Panc1 (cell line): ENCODE measurements around the gene LRRC8B. TPM values are rescaled to one million over a fixed set of nuclear protein-coding genes. Genes with fewer than 3 reads are reported as not detected.

Experiments used
- ATAC-seq: fragments of 200-7000 bp; cut with Tn5 transposase; 2 replicates; pipeline ENCODE4 v1.9.1; 2020; ENCODE audit warnings: mild to moderate bottlenecking, moderate library complexity
- BruUV-seq: library from RNA; stranded (reverse); fragments of 400-500 nt; replicated peaks from 2 replicates; lab custom pipeline; 2021; lab: Mats Ljungman, UMichigan
- CTCF ChIA-PET: fragments of 300-600 bp; sonication (Branson Sonifier 250); formaldehyde crosslinking; loops from one replicate; lab custom pipeline; 2022; ENCODE audit warnings: antibody characterized with exemption; lab: Charles Lee
- POLR2A ChIA-PET: fragments of 300-600 bp; sonication (Branson Sonifier 250); formaldehyde crosslinking; loops from one replicate; lab custom pipeline; 2022; ENCODE audit warnings: antibody characterized with exemption; lab: Charles Lee
- DNase-seq: peaks from one replicate; pipeline ENCODE4 v3.0.0-alpha.2; 2010; ENCODE audit warnings: low read depth, low spot score
- H3K27ac ChIP-seq: 2 replicates; pipeline ENCODE4 v1.5.1; 2011; ENCODE audit warnings: mild to moderate bottlenecking, low read length, inconsistent platforms
- H3K27me3 ChIP-seq: fragments of 200-500 bp; sonication (Bioruptor generic); 2 replicates; pipeline ENCODE4 v1.6.0; 2014; ENCODE audit warnings: low read length, inconsistent platforms; ENCODE audit not compliant: control insufficient read depth, insufficient read depth
- H3K36me3 ChIP-seq: fragments of 200-500 bp; sonication (Bioruptor generic); 2 replicates; pipeline ENCODE4 v1.5.1; 2014; ENCODE audit warnings: inconsistent platforms, mild to moderate bottlenecking, low read length, moderate library complexity; ENCODE audit not compliant: control insufficient read depth, insufficient read depth
- H3K4me1 ChIP-seq: 2 replicates; pipeline ENCODE4 v1.5.1; 2011; ENCODE audit warnings: inconsistent platforms, mild to moderate bottlenecking, low read length, moderate library complexity; ENCODE audit not compliant: control insufficient read depth, insufficient read depth
- H3K4me3 ChIP-seq, 2 experiments: 2 replicates each; pipeline ENCODE4 v1.5.1; 2011 to 2012; ENCODE audit warnings: low read depth in 2 of 2, low read length in 2 of 2, mild to moderate bottlenecking in 2 of 2, inconsistent platforms in 1 of 2, moderate library complexity in 1 of 2
- H3K9me3 ChIP-seq: fragments of 200-500 bp; sonication (Bioruptor generic); 2 replicates; pipeline ENCODE4 v1.5.1; 2014; ENCODE audit warnings: low read depth, mild to moderate bottlenecking, inconsistent platforms, low read length, moderate library complexity; ENCODE audit not compliant: control insufficient read depth, insufficient read depth
- POLR2AphosphoS5 ChIP-seq: IDR thresholded peaks from 2 replicates; pipeline ENCODE4 v1.6.1; 2012; ENCODE audit warnings: mild to moderate bottlenecking, low read depth, low read length, moderate library complexity
- SIN3A ChIP-seq: IDR thresholded peaks from 2 replicates; pipeline ENCODE4 v1.6.1; 2012; ENCODE audit warnings: low read depth, mild to moderate bottlenecking, low read length, moderate library complexity, borderline replicate concordance; ENCODE audit not compliant: insufficient read depth
- TCF7L2 ChIP-seq: IDR thresholded peaks from 2 replicates; pipeline ENCODE4 v1.6.1; 2011; ENCODE audit warnings: mild to moderate bottlenecking, low read depth, low read length, inconsistent platforms
- in situ Hi-C: cut with HindIII; loops from 2 replicates; pipeline ENCODE4 v1.10.0; 2016; ENCODE audit warnings: low sequenced_read_pairs, low pct_unique_long_range_greater_than_20kb
- intact Hi-C: fragments of 100-400 bp; cut with micrococcal nuclease; formaldehyde crosslinking; loops from one replicate; pipeline ENCODE4 v1.10.0; 2022; ENCODE audit not compliant: unreplicated experiment
- total RNA-seq: library from RNA; stranded (reverse); gene quantifications from one replicate; pipeline ENCODE4 v1.2.1, GENCODE V29; 2021; ENCODE audit not compliant: unreplicated experiment
- TF ChIP-seq, protein P1 (sequence below): fragments of 450-650 bp; IDR thresholded peaks from 2 replicates; pipeline ENCODE4 v1.5.1; 2017; ENCODE audit warnings: mild to moderate bottlenecking
- TF ChIP-seq, protein P2 (sequence below), 2 experiments: IDR thresholded peaks; 2 replicates each; pipeline ENCODE4 v1.6.1; 2011 to 2012; ENCODE audit warnings: low read depth in 2 of 2, control low read depth in 1 of 2, low read length in 1 of 2, mild to moderate bottlenecking in 1 of 2, moderate library complexity in 1 of 2; ENCODE audit not compliant: insufficient read depth in 1 of 2

The LRRC8B gene
- total RNA-seq, 1 experiment from 2014 or later = 27.3 TPM

DNA sequence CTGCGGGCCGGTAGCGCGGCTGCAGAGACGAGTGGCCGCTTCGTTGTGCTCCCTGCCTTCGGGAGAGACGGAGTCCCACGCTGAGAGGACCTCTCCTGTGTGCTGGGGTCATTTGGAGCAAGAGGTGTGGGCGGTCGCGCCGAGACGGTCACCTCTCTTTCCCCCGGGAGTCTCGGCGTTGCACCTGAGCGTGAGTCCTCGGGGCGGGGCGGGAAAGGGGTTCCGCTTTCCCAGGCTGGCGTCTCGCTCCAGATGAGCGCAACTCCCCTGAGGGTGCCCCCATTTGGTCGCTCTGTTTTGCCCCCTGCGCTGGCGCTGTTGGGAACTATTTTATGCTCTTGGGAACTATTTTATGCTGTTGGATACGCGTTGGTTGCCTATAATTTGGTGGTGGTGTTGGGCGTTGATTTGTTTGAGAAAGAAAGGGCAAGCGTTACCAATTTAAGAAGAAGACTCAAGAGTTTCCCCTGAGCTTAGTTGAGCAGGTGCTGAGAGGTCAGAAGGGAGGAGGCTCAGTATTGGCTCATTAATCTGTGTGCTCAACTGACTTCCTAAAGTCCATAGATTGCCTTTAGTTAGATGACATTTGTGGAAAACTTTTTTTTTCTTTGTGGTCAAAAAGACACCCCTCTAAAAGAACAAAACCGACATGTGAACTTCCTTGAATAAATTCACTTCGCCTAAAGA is 683 bp downstream of the LRRC8B start:
- BruUV-seq = no TSS peak
- ChIA-PET POLR2A (no interaction called here), CTCF (interaction anchor here (1.0 kb wide), 1 partner anchor 73 kb away, joined by 4 read pairs; no protein-coding TSS in a partner anchor)
- intact Hi-C loops = no loop called here
- no peaks in the 10 kb centered on the region for H3K36me3 ChIP-seq
- H3K9me3 ChIP-seq = no peaks in the 10 kb centered on the region
- ATAC-seq (peak; percentile 64), DNase-seq (no peak)
- H3K27me3 ChIP-seq = no peaks in the 10 kb centered on the region
- H3K4me3 ChIP-seq = peak overlapping the region; percentile 88 to 96
- H3K27ac ChIP-seq = peak overlapping the region; percentile 96
- peaks cover 26% of the 10 kb centered on the region for H3K4me1 ChIP-seq
- in situ Hi-C loops = no loop called here
- no peak for TF ChIP-seq TCF7L2
- TF ChIP-seq, protein P1, sequence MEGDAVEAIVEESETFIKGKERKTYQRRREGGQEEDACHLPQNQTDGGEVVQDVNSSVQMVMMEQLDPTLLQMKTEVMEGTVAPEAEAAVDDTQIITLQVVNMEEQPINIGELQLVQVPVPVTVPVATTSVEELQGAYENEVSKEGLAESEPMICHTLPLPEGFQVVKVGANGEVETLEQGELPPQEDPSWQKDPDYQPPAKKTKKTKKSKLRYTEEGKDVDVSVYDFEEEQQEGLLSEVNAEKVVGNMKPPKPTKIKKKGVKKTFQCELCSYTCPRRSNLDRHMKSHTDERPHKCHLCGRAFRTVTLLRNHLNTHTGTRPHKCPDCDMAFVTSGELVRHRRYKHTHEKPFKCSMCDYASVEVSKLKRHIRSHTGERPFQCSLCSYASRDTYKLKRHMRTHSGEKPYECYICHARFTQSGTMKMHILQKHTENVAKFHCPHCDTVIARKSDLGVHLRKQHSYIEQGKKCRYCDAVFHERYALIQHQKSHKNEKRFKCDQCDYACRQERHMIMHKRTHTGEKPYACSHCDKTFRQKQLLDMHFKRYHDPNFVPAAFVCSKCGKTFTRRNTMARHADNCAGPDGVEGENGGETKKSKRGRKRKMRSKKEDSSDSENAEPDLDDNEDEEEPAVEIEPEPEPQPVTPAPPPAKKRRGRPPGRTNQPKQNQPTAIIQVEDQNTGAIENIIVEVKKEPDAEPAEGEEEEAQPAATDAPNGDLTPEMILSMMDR = peak; percentile 28

DNA sequence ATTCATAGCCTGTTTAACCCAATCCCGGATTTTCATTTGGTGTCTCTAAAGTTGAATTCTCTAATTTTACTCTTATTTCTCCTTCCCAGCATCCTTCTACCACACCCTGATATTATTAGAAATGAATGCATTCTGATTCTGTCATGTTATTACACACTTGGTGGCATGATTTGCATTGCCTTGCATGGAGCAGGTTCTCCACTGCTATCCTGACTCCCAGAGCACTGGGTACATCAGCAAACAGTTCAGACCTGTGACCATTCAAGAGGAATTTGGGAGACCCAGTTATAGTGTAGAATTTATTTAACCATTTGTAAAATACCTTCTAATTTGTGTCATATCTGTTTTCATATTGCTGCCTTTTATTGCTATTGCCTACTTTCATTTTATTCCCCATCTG is 2.6 kb downstream of the LRRC8B start:
- no TSS peak for BruUV-seq
- DNase-seq (no peak), ATAC-seq (no peak)
- Histone ChIP-seq H3K4me3 (no peak overlapping the region), H3K36me3 (no peaks in the 10 kb centered on the region), H3K27me3 (no peaks in the 10 kb centered on the region), H3K27ac (no peak overlapping the region), H3K4me1 (peaks cover 26% of the 10 kb centered on the region), H3K9me3 (no peaks in the 10 kb centered on the region)
- in situ Hi-C loops (no loop called here), intact Hi-C loops (no loop called here)
- ChIA-PET POLR2A (no interaction called here), CTCF (interaction anchor here (0.6 kb wide), 1 partner anchor 44 kb away, joined by 3 read pairs; no protein-coding TSS in a partner anchor)
- TF ChIP-seq TCF7L2 (no peak), SIN3A (no peak), POLR2AphosphoS5 (no peak)
- TF ChIP-seq, protein P1 = no peak
- TF ChIP-seq, protein P2, sequence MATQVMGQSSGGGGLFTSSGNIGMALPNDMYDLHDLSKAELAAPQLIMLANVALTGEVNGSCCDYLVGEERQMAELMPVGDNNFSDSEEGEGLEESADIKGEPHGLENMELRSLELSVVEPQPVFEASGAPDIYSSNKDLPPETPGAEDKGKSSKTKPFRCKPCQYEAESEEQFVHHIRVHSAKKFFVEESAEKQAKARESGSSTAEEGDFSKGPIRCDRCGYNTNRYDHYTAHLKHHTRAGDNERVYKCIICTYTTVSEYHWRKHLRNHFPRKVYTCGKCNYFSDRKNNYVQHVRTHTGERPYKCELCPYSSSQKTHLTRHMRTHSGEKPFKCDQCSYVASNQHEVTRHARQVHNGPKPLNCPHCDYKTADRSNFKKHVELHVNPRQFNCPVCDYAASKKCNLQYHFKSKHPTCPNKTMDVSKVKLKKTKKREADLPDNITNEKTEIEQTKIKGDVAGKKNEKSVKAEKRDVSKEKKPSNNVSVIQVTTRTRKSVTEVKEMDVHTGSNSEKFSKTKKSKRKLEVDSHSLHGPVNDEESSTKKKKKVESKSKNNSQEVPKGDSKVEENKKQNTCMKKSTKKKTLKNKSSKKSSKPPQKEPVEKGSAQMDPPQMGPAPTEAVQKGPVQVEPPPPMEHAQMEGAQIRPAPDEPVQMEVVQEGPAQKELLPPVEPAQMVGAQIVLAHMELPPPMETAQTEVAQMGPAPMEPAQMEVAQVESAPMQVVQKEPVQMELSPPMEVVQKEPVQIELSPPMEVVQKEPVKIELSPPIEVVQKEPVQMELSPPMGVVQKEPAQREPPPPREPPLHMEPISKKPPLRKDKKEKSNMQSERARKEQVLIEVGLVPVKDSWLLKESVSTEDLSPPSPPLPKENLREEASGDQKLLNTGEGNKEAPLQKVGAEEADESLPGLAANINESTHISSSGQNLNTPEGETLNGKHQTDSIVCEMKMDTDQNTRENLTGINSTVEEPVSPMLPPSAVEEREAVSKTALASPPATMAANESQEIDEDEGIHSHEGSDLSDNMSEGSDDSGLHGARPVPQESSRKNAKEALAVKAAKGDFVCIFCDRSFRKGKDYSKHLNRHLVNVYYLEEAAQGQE (IDR thresholded peaks at IDR 0.05; ENCODE audit: insufficient read depth in 1 of 2, low read depth in 2 of 2, low read length in 1 of 2) = no peak
